B cell (primary cell): ENCODE measurements around the gene PODNL1. TPM values are rescaled to one million over a fixed set of nuclear protein-coding genes. Genes with fewer than 3 reads are reported as not detected.

Source experiments
- ATAC-seq: fragments of 200-7000 bp; cut with Tn5 transposase; one replicate; pipeline ENCODE4 v1.10.0; 2021; ENCODE audit warnings: low read depth, mild to moderate bottlenecking, moderate number of reproducible peaks, moderate library complexity
- CTCF ChIA-PET: fragments of 350-600 bp; sonication (Branson Sonifier 250); formaldehyde crosslinking; loops from one replicate; lab custom pipeline; 2021; ENCODE audit warnings: antibody characterized with exemption, inconsistent platforms; lab: Charles Lee
- POLR2A ChIA-PET: fragments of 350-600 bp; sonication (Branson Sonifier 250); formaldehyde crosslinking; loops from one replicate; lab custom pipeline; 2021; ENCODE audit warnings: antibody characterized with exemption; lab: Charles Lee
- DNase-seq: peaks from one replicate; pipeline ENCODE4 v3.0.0; 2013
- H2AFZ ChIP-seq: 2 replicates; pipeline ENCODE4 v1.6.1; 2012; ENCODE audit warnings: mild to moderate bottlenecking, low read depth, low read length; ENCODE audit not compliant: insufficient read depth, poor library complexity, severe bottlenecking
- H3K27ac ChIP-seq, 2 donors: 1 replicate in 1 of 2; 2 replicates in 1 of 2; pipeline ENCODE4 v1.5.1; 2012 to 2013; ENCODE audit warnings: low read length in 2 of 2, mild to moderate bottlenecking in 2 of 2, moderate library complexity in 1 of 2
- H3K27me3 ChIP-seq, 4 experiments: fragments of 200-600 bp in 1 of 4; sonication (generic) in 1 of 4; replicated peaks in 1 of 4; 1 replicate in 2 of 4; 2 replicates in 2 of 4; pipeline versions ENCODE4 v1.6.1 to v1.7.0; 2013 to 2016; ENCODE audit warnings: low read length in 3 of 4, mild to moderate bottlenecking in 2 of 4, mixed read lengths in 1 of 4, moderate library complexity in 1 of 4; ENCODE audit not compliant: insufficient read depth in 4 of 4, control insufficient read depth in 3 of 4; ENCODE audit errors: control extremely low read depth in 1 of 4
- H3K36me3 ChIP-seq, 2 experiments: replicated peaks in 1 of 2; 1 replicate in 1 of 2; 2 replicates in 1 of 2; pipeline versions ENCODE4 v1.6.1 to v1.7.1; 2013; ENCODE audit warnings: low read length in 1 of 2; ENCODE audit not compliant: insufficient read depth in 2 of 2, control insufficient read depth in 1 of 2; ENCODE audit errors: control extremely low read depth in 1 of 2, extremely low read depth in 1 of 2
- H3K4me1 ChIP-seq, 2 donors: fragments of 200-600 bp in 1 of 2; sonication (generic) in 1 of 2; 1 replicate in 1 of 2; 2 replicates in 1 of 2; pipeline versions ENCODE4 v1.5.1 to v1.6.1; 2013 to 2017; ENCODE audit warnings: low read length in 2 of 2; ENCODE audit not compliant: control insufficient read depth in 2 of 2, insufficient read depth in 2 of 2
- H3K4me2 ChIP-seq: replicated peaks from 2 replicates; pipeline ENCODE3; 2012; ENCODE audit warnings: mild to moderate bottlenecking, low read depth, low read length; ENCODE audit not compliant: poor library complexity, severe bottlenecking
- H3K4me3 ChIP-seq, 5 experiments: fragments of 200-600 bp in 1 of 5; sonication (generic) in 1 of 5; 1 replicate in 3 of 5; 2 replicates in 2 of 5; pipeline versions ENCODE4 v1.5.1 to v1.7.0; 2011 to 2016; ENCODE audit warnings: low read length in 4 of 5, mild to moderate bottlenecking in 4 of 5, low read depth in 2 of 5, control low read depth in 1 of 5, moderate library complexity in 1 of 5; ENCODE audit not compliant: insufficient read depth in 1 of 5; ENCODE audit errors: control extremely low read depth in 1 of 5, extremely low read depth in 1 of 5
- H3K79me2 ChIP-seq: fragments of 200-600 bp; sonication (generic); one replicate; pipeline ENCODE4 v1.6.0; 2016; ENCODE audit warnings: low read length; ENCODE audit not compliant: control insufficient read depth, insufficient read depth
- H3K9ac ChIP-seq: fragments of 200-600 bp; sonication (generic); 2 replicates; pipeline ENCODE4 v1.6.1; 2017; ENCODE audit warnings: mild to moderate bottlenecking, low read length, moderate library complexity
- H3K9me3 ChIP-seq, 3 donors: one replicate each; pipeline versions ENCODE4 v1.6.1 to v1.7.1; 2013; ENCODE audit warnings: low read length in 2 of 3; ENCODE audit not compliant: control insufficient read depth in 2 of 3, insufficient read depth in 1 of 3; ENCODE audit errors: control extremely low read depth in 1 of 3
- H4K20me1 ChIP-seq: 2 replicates; pipeline ENCODE4 v1.6.0; 2012; ENCODE audit warnings: mild to moderate bottlenecking, low read length; ENCODE audit not compliant: insufficient read depth, control insufficient read depth, poor library complexity, severe bottlenecking
- H3K27ac Mint-ChIP-seq: one replicate; pipeline ENCODE4 v1.8.0; 2021; ENCODE audit warnings: mixed read lengths
- H3K27me3 Mint-ChIP-seq: one replicate; pipeline ENCODE4 v1.8.0; 2021; ENCODE audit warnings: mixed read lengths
- H3K4me1 Mint-ChIP-seq: one replicate; pipeline ENCODE4 v1.8.0; 2021; ENCODE audit warnings: mixed read lengths
- H3K4me3 Mint-ChIP-seq: one replicate; pipeline ENCODE4 v1.8.0; 2021; ENCODE audit warnings: mixed read lengths
- H3K9me3 Mint-ChIP-seq: one replicate; pipeline ENCODE4 v1.8.0; 2022; ENCODE audit warnings: mixed read lengths; ENCODE audit not compliant: insufficient read depth
- CTCF ChIP-seq: fragments of 200-600 bp; IDR thresholded peaks from one replicate; pipeline ENCODE4 v1.8.0; 2022; ENCODE audit warnings: antibody characterized with exemption, mild to moderate bottlenecking
- EZH2 ChIP-seq: IDR thresholded peaks from 2 replicates; pipeline ENCODE4 v1.6.1; 2012; ENCODE audit warnings: borderline replicate concordance, low read depth, mild to moderate bottlenecking, moderate library complexity, low read length; ENCODE audit not compliant: insufficient read depth, poor library complexity, severe bottlenecking
- WGBS: methylation state at CpG from one replicate; pipeline ENCODE4 v1.1.5; 2013; ENCODE audit warnings: missing lambda C conversion rate; ENCODE audit not compliant: insufficient coverage; 5-methylcytosine and 5-hydroxymethylcytosine counted together
- intact Hi-C: fragments of 100-400 bp; cut with micrococcal nuclease; formaldehyde crosslinking; loops from one replicate; pipeline ENCODE4 v1.10.0; 2022
- polyA plus RNA-seq: library from polyadenylated mRNA; depleted of rRNA; stranded (reverse); fragments of >200 nt; gene quantifications from 2 replicates; pipeline ENCODE4 v1.2.3, GENCODE V29; 2012
- total RNA-seq, 2 donors: library from RNA; stranded (reverse); fragments of 120-200 nt in 1 of 2; gene quantifications; 1 replicate in 1 of 2; 2 replicates in 1 of 2; pipeline versions ENCODE4 v1.2.3 to v1.2.4, GENCODE V29; 2013 to 2022

Gene PODNL1
- total and polyA plus RNA-seq, 2 donors (not counting 1 experiment from before 2014, with no cell fraction given) = not detected

GRCh38 chr19:13966684-13967128 is 28.5 kb upstream of the PODNL1 start:
- intact Hi-C loops = no loop called here
- H3K79me2 ChIP-seq = no peaks in the 10 kb centered on the region
- Mint-ChIP-seq H3K27ac (no peak overlapping the region), H3K27me3 (no peaks in the 10 kb centered on the region), H3K9me3 (no peaks in the 10 kb centered on the region), H3K4me3 (no peak overlapping the region), H3K4me1 (no peaks in the 10 kb centered on the region)
- H3K4me1 ChIP-seq = no peaks in the 10 kb centered on the region
- no peak overlapping the region for H3K4me3 ChIP-seq
- no peak overlapping the region for H3K4me2 ChIP-seq
- no peak overlapping the region for H2AFZ ChIP-seq
- DNase-seq (peak; percentile 4), ATAC-seq (no peak)
- H3K9ac ChIP-seq = no peak overlapping the region
- 96% methylated on average over 14 of the region's 14 CpGs for WGBS
- no peaks in the 10 kb centered on the region for H3K27me3 ChIP-seq
- no peak overlapping the region for H3K27ac ChIP-seq
- POLR2A ChIA-PET = interaction anchor here (0.5 to 0.6 kb wide), 3 partner anchors 48 to 68 kb away, joined by 3 to 5 read pairs (median 3); no protein-coding TSS in a partner anchor
- H3K9me3 ChIP-seq = peaks cover 0 to 3% (median 0%) of the 10 kb centered on the region in 3 donors
- CTCF ChIA-PET = no interaction called here
- peaks cover 0 to 48% of the 10 kb centered on the region in 2 experiments for H3K36me3 ChIP-seq
- TF ChIP-seq CTCF = no peak
- no peak for TF ChIP-seq EZH2
- no peaks in the 10 kb centered on the region for H4K20me1 ChIP-seq

- Histone ChIP-seq H3K9ac (no peak overlapping the region), H3K4me2 (no peak overlapping the region), H4K20me1 (no peaks in the 10 kb centered on the region), H3K36me3 (peaks cover 0 to 53% of the 10 kb centered on the region in 2 experiments), H3K4me1 (no peaks in the 10 kb centered on the region), H3K79me2 (no peaks in the 10 kb centered on the region), H3K4me3 (no peak overlapping the region), H3K9me3 (peaks cover 0 to 3% (median 0%) of the 10 kb centered on the region in 3 donors), H3K27me3 (no peaks in the 10 kb centered on the region), H2AFZ (no peak overlapping the region), H3K27ac (no peak overlapping the region)
- DNase-seq = peak; percentile 19
- H3K27me3 Mint-ChIP-seq = no peaks in the 10 kb centered on the region
- H3K9me3 Mint-ChIP-seq = no peaks in the 10 kb centered on the region
- intact Hi-C loops = no loop called here
- H3K4me1 Mint-ChIP-seq = no peaks in the 10 kb centered on the region
- ATAC-seq = no peak
- no peak overlapping the region for H3K27ac Mint-ChIP-seq
- no peak for TF ChIP-seq EZH2
- TF ChIP-seq CTCF = no peak
- ChIA-PET CTCF (no interaction called here), POLR2A (interaction anchor here (0.5 to 0.6 kb wide), 2 partner anchors 48 to 68 kb away, joined by 3 to 5 read pairs; no protein-coding TSS in a partner anchor)
- no peak overlapping the region for H3K4me3 Mint-ChIP-seq
- WGBS = 99% methylated on average over 19 of the region's 20 CpGs
These were observed 27.9 kb upstream of the PODNL1 start for GRCh38 chr19:13965926-13966683.
